ENCODE data around the gene PSME2.

The PSME2 gene, protein sequence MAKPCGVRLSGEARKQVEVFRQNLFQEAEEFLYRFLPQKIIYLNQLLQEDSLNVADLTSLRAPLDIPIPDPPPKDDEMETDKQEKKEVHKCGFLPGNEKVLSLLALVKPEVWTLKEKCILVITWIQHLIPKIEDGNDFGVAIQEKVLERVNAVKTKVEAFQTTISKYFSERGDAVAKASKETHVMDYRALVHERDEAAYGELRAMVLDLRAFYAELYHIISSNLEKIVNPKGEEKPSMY

DNA sequence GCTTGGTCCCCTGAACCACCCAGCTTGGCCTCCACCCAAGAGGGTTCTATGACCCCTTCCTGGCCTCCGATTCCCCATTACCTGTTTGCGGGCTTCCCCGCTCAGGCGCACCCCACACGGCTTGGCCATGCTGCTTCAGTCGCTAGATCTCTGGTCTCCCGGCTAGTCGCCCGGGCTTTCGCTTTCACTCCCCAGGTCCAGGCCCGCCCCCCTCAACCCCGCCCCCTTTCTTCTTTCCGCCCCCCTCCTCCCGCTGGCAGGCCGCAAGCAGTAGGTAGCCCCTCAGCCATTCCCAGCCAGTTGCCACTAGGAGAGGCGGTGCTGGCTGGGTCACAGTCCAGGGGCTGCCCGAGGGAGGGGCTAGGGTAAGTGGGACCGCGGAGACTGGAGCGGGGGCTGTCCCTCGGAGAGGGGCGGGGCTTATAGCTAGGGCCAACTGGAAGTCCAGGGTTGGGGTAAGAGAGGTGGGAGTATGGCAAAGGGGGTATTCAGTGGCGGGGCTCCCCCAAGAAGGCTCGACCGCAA, at the start of gene PSME2:
TSS of gene PSME2 (minus strand) at position 158 of the 525 bp plus-strand sequence. CDS start at position 129, 29 bp downstream.
- Mint-ChIP-seq H3K9me3 (no peaks in the 10 kb centered on the region), H3K36me3 (ENCODE audit: low read depth) (peaks cover 88% of the 10 kb centered on the region), H3K27me3 (no peaks in the 10 kb centered on the region), H3K4me3 (peak within 1 kb of the TSS; percentile 98), H3K4me1 (ENCODE audit: low read depth) (peaks cover 65% of the 10 kb centered on the region), H3K27ac (peak within 1 kb of the TSS; percentile 91)
- intact Hi-C loops (cut with micrococcal nuclease), result loop anchor here (2.0 kb wide), 2 partner anchors 42 to 86 kb away; partner anchors contain the start of genes GMPR2, IPO4 and NEDD8

DNA sequence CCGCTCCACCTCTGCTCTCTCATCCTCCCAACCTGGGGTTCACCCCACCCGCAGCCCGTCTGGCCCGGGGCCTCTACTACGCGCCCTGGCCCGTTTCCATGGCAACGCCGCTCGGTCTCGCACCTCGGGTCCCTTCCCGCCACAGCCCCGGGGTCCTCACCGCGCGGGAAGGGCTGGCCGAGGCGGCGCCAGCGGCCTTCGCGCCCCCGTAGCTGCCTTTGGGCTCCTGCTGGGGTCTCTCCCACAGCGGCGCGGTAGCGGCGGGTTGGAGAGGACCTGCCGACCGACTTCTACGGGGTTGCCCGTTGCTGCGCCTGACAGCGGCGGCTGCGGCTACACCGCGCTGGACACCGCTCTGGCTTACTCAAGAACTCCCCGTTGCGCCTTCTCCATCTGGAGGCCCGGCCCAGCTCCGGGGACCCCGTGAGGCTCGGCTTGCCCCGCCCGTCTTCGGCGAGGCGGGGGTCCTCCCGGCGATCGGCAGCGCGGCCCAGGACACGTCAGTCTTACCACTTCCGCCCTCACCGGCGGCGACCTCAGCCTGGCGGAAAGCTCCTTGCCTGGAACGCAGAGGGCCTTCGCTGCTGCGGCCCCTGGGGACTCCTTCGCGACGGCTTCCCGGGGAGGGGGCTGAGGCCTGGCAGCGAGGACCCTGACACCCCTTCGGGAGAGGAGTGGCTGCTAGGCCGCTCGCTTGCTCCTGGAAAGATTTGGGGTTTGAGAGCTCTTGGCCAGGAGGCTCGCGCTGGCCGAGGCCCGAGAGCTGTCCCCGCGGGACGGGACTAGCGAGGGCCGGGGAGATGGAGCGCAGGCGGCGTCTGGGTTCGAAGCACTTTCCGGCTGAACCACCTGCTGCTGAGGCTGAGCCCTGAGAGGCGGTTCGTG, 49.0 kb upstream of the PSME2 start, which contains the start of gene TM9SF1:
TSS of gene TM9SF1 (minus strand) at position 256 of the 885 bp plus-strand sequence. CDS start 422 bp downstream, outside the sequence.
- Mint-ChIP-seq H3K27me3 (no peaks in the 10 kb centered on the region), H3K9me3 (peaks cover 10% of the 10 kb centered on the region), H3K36me3 (ENCODE audit: low read depth) (peaks cover 78% of the 10 kb centered on the region), H3K4me3 (peak within 1 kb of the TSS; percentile 94), H3K4me1 (ENCODE audit: low read depth) (peaks cover 64% of the 10 kb centered on the region), H3K27ac (peak within 1 kb of the TSS; percentile 94)
- intact Hi-C loops (cut with micrococcal nuclease), result loop anchor here (1.0 to 5.0 kb wide), 2 partner anchors 18 to 33 kb away; partner anchors contain the start of genes CHMP4A and IRF9

DNA sequence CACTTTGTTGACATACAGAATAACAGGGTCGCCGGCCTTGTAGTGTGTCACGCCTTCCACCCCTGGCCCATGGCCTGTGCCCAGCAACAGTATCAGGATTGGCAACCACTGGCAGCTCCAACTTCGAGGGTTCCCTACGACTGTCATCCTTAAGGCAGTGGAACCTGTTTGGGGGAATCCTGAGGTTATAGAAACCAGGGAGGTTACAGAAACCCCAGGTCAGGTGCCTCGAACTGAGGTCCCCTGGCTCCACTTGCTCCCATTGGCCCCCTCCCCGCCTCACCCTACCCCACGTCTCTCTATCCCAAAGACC, 48.4 kb upstream of the PSME2 start:
- Mint-ChIP-seq H3K4me1 (ENCODE audit: low read depth) (peaks cover 68% of the 10 kb centered on the region), H3K27me3 (no peaks in the 10 kb centered on the region), H3K27ac (peak overlapping the region; percentile 94), H3K4me3 (peak overlapping the region; percentile 94), H3K36me3 (ENCODE audit: low read depth) (peaks cover 78% of the 10 kb centered on the region), H3K9me3 (peaks cover 10% of the 10 kb centered on the region)
- intact Hi-C loops (cut with micrococcal nuclease), result loop anchor here (1.0 to 5.0 kb wide), 2 partner anchors 18 to 33 kb away; partner anchors contain the start of genes CHMP4A and IRF9

DNA sequence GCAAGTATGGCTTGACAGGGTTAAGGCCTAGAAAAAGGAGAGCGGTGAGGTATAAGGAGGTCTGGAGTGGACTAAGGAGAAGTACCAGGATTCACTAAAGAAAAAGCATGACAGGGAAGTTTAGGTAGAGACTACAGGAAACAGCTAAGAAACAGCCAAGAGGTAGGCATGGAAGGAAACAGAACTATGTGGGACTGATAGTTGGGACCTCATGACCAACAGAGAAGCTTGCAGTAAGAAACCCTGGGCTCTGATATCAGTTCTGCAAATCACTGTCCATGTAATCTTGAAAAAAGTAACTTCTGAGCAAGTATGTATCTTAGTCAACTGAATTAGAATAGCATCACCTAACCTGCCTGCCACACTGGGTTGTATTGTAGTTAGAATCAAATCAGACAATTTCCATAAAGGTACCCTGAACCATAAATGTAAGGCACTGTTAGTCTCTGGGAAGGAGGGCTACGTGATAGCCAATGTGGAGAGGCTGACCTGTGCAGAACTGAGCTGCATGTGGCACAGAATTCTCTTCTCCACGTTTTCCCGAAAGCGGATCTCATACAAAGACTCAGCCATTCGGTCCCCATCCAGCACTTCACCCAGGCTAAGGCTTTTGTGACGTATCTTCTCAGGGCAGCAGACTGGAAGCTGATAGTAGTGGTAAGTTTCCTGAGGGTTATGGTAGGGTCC, 47.9 kb upstream of the PSME2 start:
- Mint-ChIP-seq H3K4me3 (peak overlapping the region; percentile 94), H3K4me1 (ENCODE audit: low read depth) (peaks cover 66% of the 10 kb centered on the region), H3K9me3 (peaks cover 5% of the 10 kb centered on the region), H3K27ac (peak overlapping the region; percentile 94), H3K27me3 (no peaks in the 10 kb centered on the region), H3K36me3 (ENCODE audit: low read depth) (peaks cover 76% of the 10 kb centered on the region)
- intact Hi-C loops (cut with micrococcal nuclease), result no loop called here

DNA sequence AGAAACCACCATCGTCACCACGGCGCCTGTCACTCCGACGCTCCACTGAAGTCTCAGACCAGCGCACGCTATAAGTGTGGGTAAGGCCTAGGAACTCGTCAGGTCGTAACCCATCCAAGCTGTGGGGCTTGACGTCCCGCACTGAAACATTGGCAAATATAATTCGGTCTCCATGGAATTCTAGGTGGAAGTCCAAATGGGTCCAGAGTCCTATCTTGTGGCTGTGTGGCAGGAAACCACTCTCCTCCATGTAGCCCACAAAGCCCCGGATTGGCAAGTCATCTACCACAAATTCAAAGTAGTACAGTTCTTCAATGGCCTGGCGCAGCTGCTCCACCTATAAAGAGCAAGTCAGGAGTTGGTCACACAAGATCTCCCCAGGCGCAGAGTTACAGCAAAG, 46.5 kb upstream of the PSME2 start:
- Mint-ChIP-seq H3K27ac (no peak overlapping the region), H3K36me3 (ENCODE audit: low read depth) (peaks cover 66% of the 10 kb centered on the region), H3K4me1 (ENCODE audit: low read depth) (peaks cover 66% of the 10 kb centered on the region), H3K27me3 (no peaks in the 10 kb centered on the region), H3K9me3 (no peaks in the 10 kb centered on the region), H3K4me3 (no peak overlapping the region)
- intact Hi-C loops (cut with micrococcal nuclease), result no loop called here

DNA sequence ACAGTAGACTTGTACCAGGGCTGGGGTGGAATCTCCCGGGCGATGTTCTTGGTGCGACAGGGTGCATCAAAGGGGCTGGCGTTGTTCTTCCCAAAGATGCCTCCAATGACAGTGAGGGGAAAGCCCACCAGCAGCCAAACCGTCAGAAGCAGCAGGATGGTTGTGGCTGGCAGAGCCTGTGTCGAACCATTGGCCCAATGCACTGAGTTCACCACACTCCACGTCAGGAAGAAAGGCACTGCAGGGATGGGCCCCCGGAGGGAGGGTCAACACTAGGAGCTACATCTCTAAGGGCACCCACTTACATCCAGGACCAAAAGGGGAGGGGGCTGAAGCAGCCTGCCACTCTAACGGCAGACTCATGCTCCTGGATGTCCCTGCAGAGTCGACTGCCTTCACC, 44.0 kb upstream of the PSME2 start:
- H3K27ac Mint-ChIP-seq, result no peak overlapping the region
- H3K4me3 Mint-ChIP-seq, result no peak overlapping the region
- no peaks in the 10 kb centered on the region for H3K9me3 Mint-ChIP-seq
- intact Hi-C loops (cut with micrococcal nuclease), result no loop called here
- H3K4me1 Mint-ChIP-seq (ENCODE audit: low read depth), result peaks cover 62% of the 10 kb centered on the region
- no peaks in the 10 kb centered on the region for H3K27me3 Mint-ChIP-seq
- H3K36me3 Mint-ChIP-seq (ENCODE audit: low read depth), result peaks cover 66% of the 10 kb centered on the region

DNA sequence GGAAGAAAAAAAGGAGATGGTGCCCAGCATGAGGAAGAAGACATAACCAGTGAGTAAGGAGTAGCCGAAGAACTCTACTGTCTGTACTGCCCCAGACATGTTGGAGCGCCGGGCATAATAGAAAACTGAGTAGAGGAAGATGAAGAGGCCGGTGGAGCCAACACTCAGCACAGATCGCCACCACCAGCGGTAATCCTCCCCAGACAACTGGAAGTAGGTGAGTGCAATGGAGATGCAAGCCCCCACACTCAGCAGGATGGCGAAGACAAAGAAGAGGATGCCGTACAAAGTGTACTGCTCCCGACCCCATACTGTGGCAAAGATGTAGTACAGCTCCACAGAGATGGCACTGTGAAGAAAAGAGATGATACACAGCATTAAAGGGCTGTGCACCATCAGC, 43.0 kb upstream of the PSME2 start:
- Mint-ChIP-seq H3K27me3 (no peaks in the 10 kb centered on the region), H3K4me1 (ENCODE audit: low read depth) (peaks cover 54% of the 10 kb centered on the region), H3K4me3 (no peak overlapping the region), H3K9me3 (no peaks in the 10 kb centered on the region), H3K36me3 (ENCODE audit: low read depth) (peaks cover 68% of the 10 kb centered on the region), H3K27ac (peak overlapping the region; percentile 81)
- intact Hi-C loops (cut with micrococcal nuclease), result loop anchor here (2.0 kb wide), 1 partner anchor 43 kb away; the partner anchor contains the start of genes PSME2 and RNF31

DNA sequence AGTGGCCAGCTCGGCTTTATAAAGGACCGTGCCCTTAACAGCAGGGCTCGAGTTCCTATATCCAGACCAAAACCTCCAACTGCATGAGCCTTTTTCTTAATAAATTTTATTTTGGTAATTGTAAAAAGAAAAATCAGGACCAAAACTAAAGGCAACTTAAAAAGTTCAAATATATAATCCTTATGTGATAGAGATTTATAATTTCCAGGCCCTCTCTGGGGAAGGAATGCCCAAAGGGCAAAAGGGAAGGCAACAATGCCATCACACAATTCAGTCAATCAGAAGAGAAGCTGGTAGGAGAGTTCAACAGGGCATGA, 42.6 kb upstream of the PSME2 start:
- peak overlapping the region; percentile 85 for H3K4me3 Mint-ChIP-seq
- H3K27me3 Mint-ChIP-seq, result no peaks in the 10 kb centered on the region
- no peaks in the 10 kb centered on the region for H3K9me3 Mint-ChIP-seq
- H3K4me1 Mint-ChIP-seq (ENCODE audit: low read depth), result peaks cover 50% of the 10 kb centered on the region
- intact Hi-C loops (cut with micrococcal nuclease), result loop anchor here (2.0 kb wide), 1 partner anchor 42 kb away; the partner anchor contains the start of genes PSME2 and RNF31
- peak overlapping the region; percentile 81 for H3K27ac Mint-ChIP-seq
- peaks cover 73% of the 10 kb centered on the region for H3K36me3 Mint-ChIP-seq (ENCODE audit: low read depth)

DNA sequence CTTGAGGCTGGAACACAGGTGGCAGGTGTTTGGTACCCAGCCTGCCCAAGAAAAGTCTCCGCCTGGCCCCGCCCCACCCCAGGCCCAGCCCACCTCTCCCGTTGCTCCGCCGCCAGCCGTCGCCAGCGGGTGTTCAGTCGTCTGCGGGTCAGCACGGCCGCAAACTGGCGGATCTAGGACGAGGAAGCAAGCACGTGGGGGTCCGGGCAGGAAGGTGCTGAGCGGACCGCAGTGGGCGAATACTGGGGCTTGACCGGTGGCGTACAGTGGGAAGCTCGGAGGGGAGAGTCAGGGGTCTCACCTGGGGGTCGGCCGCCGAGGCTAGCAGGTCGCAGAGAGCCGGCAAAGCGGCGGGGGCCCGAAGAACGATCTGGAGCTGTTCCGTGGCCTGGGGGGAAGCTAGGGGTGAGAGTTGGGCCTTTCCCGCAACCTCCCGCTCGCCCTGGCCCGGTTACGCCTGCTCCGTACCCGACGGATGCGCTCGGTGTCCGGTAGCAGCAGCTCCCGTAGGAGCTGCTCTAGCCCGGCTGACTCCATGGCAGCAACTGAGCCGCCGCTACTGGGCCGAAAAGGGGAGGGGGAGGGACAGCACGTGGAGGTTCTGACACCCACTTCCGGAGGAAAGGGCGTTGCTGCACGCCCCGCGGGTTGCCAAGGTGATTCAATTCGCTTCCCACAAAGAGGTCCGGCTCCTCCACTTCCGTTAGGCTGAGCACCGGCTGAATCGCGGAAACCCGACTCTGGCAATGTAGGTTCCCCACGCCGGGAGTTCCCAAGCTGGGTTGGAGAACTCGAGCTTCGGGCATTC, 42.0 kb upstream of the PSME2 start, which contains the start of gene IPO4:
TSS of gene IPO4 (minus strand) at position 566 of the 808 bp plus-strand sequence. CDS start at position 537, 29 bp downstream.
- H3K4me3 Mint-ChIP-seq, result peak within 1 kb of the TSS; percentile 85
- H3K36me3 Mint-ChIP-seq (ENCODE audit: low read depth), result peaks cover 78% of the 10 kb centered on the region
- no peaks in the 10 kb centered on the region for H3K27me3 Mint-ChIP-seq
- no peaks in the 10 kb centered on the region for H3K9me3 Mint-ChIP-seq
- H3K4me1 Mint-ChIP-seq (ENCODE audit: low read depth), result peaks cover 47% of the 10 kb centered on the region
- intact Hi-C loops (cut with micrococcal nuclease), result loop anchor here (1.0 to 2.0 kb wide), 3 partner anchors 42 to 74 kb away; partner anchors contain the start of genes DCAF11, GMPR2, NEDD8 and NRL
- peak within 1 kb of the TSS; percentile 81 for H3K27ac Mint-ChIP-seq

DNA sequence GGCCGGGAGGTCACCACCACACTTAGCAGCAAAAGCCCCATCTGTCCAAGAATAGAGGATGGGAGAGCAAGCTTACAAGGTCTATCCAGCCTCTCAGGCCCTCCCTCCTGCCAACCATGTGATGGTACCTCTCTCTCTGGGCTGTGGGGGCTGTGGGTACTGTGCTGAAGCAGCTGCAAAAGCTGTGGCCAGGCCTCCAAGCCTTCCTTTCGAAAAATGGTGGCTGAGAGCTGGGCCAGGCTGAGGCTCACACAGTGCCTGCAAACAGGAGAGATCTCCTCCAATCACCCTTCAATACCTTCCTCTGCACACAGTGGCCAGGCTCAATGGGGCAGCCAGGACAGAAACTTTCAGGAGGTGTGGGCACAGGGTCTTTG, 41.1 kb upstream of the PSME2 start:
- H3K36me3 Mint-ChIP-seq (ENCODE audit: low read depth), result peaks cover 80% of the 10 kb centered on the region
- intact Hi-C loops (cut with micrococcal nuclease), result no loop called here
- peak overlapping the region; percentile 85 for H3K4me3 Mint-ChIP-seq

DNA sequence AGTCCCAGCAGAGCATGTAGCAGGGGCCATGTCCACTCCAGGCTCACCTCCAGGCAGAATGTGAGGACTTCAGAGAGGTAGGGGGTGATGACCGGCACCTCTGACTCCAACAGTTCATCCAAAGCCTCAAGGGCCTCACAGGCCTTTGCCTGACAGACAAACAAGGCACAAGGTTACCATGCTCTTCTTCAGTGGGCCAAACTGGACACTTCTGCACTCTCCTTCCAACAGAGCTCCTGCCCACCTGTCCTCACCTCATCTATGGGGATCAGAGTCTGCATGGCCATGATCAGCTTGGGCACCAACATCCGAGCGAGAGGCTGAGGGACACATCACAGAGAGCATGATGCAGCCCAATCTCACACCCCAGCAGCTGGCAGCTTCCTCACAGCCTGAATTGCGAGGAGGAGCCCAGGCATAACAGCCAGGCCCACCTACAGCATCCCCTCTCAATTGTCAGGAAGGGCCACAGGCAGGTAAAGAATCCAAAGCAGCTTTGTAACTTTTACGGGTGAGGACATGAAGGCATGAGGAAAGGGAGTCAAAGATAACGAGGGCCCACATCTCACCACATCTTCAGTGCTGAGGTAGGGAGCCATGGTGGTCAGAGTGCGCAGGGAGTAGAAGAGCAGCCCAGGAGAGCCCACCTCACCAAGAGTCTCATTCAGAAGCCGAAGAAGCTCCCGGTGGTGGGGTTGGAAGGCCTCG, 40.6 kb upstream of the PSME2 start:
- H3K36me3 Mint-ChIP-seq (ENCODE audit: low read depth), result peaks cover 80% of the 10 kb centered on the region

More for the DNA sequence above, 41.1 kb upstream of the PSME2 start:
- Mint-ChIP-seq H3K27me3 (no peaks in the 10 kb centered on the region), H3K4me1 (ENCODE audit: low read depth) (peaks cover 42% of the 10 kb centered on the region), H3K27ac (peak overlapping the region; percentile 81), H3K9me3 (no peaks in the 10 kb centered on the region)

DNA sequence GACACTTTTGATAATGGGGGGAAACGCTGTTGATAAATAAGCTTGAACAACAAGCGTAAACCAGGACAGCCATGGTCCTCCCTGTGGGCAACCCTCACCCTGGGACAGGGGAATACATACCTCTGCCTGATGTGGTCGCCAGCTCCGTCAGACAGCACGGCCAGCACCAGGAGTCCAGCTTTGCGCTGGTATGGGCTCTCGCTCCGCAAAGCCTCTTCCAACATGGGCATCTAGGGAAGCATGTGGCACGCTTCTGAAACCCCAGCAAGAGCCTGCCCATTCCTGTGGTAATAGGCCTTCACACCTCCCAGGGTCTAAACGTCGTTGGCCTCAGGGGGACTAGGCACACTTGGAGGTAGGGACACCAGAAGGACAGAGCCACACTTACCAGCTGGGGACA, 39.3 kb upstream of the PSME2 start:
- Mint-ChIP-seq H3K27ac (no peak overlapping the region), H3K4me3 (no peak overlapping the region), H3K9me3 (no peaks in the 10 kb centered on the region), H3K4me1 (ENCODE audit: low read depth) (peaks cover 31% of the 10 kb centered on the region), H3K27me3 (no peaks in the 10 kb centered on the region), H3K36me3 (ENCODE audit: low read depth) (peaks cover 81% of the 10 kb centered on the region)
- intact Hi-C loops (cut with micrococcal nuclease), result no loop called here

More for the DNA sequence above, 40.6 kb upstream of the PSME2 start:
- H3K27me3 Mint-ChIP-seq, result no peaks in the 10 kb centered on the region
- H3K9me3 Mint-ChIP-seq, result no peaks in the 10 kb centered on the region
- H3K4me1 Mint-ChIP-seq (ENCODE audit: low read depth), result peaks cover 37% of the 10 kb centered on the region
- H3K27ac Mint-ChIP-seq, result peak overlapping the region; percentile 81
- intact Hi-C loops (cut with micrococcal nuclease), result no loop called here
- no peak overlapping the region for H3K4me3 Mint-ChIP-seq

Measured in dendritic cell treated with granulocyte-macrophage colony-stimulating factor and Interleukin-4, amounts not matched to agents 40 ng/mL and 50 ng/mL, for 4 days (primary cell).